Fibroblast of pulmonary artery (primary cell): Measurements from ENCODE around the gene NUP210.

Experiments used
- DNase-seq: peaks from one replicate; pipeline ENCODE4 v3.0.0-alpha.2; 2010; ENCODE audit warnings: low read depth
- H3K4me3 ChIP-seq: replicated peaks from 2 replicates; pipeline ENCODE4 v1.5.1; 2011; ENCODE audit warnings: low read depth, mild to moderate bottlenecking, control low read depth, low read length, moderate library complexity
- TF ChIP-seq, protein P1 (sequence below): IDR thresholded peaks from 2 replicates; pipeline ENCODE4 v1.5.1; 2011; ENCODE audit warnings: mild to moderate bottlenecking, control low read depth, low read length, inconsistent platforms; ENCODE audit errors: missing control alignments

Gene NUP210

DNA sequence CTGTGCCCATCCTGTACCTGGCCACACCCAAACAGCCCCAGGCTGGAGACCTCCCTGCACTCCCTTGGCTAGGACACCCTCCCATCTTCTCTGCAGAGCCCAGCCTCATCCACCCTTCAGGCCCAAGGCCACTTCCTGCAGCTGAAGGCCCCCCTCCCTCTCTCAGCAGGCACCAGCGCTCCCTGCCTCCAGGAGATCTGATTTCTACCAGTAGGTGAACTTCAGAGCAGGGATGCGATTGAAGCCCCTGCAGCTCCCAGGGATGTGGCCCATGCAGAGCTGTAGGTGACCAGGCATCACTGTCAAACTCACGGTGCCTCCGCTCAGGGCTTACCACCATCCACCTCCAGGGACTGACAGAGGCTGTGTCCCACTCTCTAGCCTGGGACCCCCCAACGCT is 96.3 kb downstream of the NUP210 start:
- H3K4me3 ChIP-seq: no peak overlapping the region
- no peak for DNase-seq
- TF ChIP-seq, protein P1, sequence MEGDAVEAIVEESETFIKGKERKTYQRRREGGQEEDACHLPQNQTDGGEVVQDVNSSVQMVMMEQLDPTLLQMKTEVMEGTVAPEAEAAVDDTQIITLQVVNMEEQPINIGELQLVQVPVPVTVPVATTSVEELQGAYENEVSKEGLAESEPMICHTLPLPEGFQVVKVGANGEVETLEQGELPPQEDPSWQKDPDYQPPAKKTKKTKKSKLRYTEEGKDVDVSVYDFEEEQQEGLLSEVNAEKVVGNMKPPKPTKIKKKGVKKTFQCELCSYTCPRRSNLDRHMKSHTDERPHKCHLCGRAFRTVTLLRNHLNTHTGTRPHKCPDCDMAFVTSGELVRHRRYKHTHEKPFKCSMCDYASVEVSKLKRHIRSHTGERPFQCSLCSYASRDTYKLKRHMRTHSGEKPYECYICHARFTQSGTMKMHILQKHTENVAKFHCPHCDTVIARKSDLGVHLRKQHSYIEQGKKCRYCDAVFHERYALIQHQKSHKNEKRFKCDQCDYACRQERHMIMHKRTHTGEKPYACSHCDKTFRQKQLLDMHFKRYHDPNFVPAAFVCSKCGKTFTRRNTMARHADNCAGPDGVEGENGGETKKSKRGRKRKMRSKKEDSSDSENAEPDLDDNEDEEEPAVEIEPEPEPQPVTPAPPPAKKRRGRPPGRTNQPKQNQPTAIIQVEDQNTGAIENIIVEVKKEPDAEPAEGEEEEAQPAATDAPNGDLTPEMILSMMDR: no peak

- TF ChIP-seq, protein P1: no peak
- no peak for DNase-seq
- no peak overlapping the region for H3K4me3 ChIP-seq
Measured at GRCh38 chr3:13322324-13322723, 97.8 kb downstream of the NUP210 start.

DNA sequence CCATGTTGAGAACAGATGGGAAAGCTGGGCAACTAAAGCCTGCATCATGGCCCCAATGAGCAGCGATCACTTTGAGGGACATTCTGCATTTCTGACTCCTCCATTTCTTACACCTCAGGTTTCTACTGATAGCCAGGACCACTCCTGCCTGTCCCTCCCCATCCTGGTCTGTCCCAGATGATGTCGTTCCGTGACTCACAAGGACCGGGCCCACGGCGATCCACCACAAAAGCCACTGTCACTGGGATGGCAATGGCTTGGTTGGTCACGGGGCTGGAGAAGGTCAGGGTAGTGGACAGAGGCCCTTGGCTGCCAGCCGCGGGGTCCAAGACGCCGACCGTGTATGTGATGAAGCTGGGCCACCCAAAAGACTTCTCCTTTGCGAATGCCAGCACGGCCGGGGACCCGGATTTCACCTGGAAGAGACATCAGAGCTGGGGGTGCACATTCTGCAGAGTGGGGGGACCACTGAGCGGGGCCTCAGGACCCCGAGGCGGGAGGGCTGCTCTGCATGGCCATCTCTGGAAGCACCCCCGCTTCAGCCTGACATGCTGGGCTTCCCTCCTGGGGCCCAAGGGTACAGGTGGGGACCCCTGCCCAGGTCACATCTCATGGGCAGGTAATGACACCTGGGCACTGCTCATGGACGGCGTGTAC is 100.4 kb downstream of the NUP210 start:
- no peak for DNase-seq
- no peak overlapping the region for H3K4me3 ChIP-seq
- TF ChIP-seq, protein P1: no peak

- DNase-seq: no peak
- no peak overlapping the region for H3K4me3 ChIP-seq
- TF ChIP-seq, protein P1: no peak
Measured at GRCh38 chr3:13318626-13319470, 101.3 kb downstream of the NUP210 start.

- TF ChIP-seq, protein P1: no peak
- no peak for DNase-seq
- H3K4me3 ChIP-seq: no peak overlapping the region
Measured at GRCh38 chr3:13317596-13318320, 102.4 kb downstream of the NUP210 start.

DNA sequence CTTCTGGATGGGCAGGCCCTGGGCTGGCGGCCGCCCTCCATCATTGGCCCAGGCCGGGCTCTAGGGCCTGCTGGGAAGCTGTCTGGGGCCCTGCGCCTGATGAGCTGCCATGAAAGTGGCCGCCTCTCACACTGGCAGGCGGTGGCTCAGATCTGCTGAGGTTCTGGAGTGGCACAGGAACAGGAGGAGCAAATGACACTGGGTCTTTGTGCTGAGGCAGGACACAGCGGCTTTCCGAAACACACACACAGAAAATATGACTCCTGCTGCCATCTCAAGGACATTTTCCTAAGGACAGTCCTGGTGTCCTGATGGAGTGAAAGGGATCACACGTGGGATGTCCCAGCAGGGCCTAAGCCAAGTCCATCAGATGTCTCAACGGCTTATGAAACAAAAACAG is 103.5 kb downstream of the NUP210 start:
- DNase-seq: no peak
- TF ChIP-seq, protein P1: no peak
- no peak overlapping the region for H3K4me3 ChIP-seq
